ENCODE measurements around the gene BTBD9. TPM values are rescaled to one million over a fixed set of nuclear protein-coding genes. Genes with fewer than 3 reads are reported as not detected.

Gene BTBD9
- total RNA-seq, 1 experiment from 2014 or later, result 10.8 TPM

GRCh38 chr6:38687043-38687353 lies 47.3 kb upstream of the BTBD9 start:
- H3K4me2 ChIP-seq, result no peak overlapping the region
- ChIA-PET CTCF (no interaction called here), POLR2A (ENCODE audit: unreplicated experiment) (no interaction called here)
- H3K4me1 ChIP-seq (replicated peaks; ENCODE audit: insufficient read depth), result no peaks in the 10 kb centered on the region
- H3K27me3 ChIP-seq (ENCODE audit: insufficient read depth, low read depth), result no peaks in the 10 kb centered on the region
- H3K27ac ChIP-seq, result no peak overlapping the region
- H3K9me2 ChIP-seq (ENCODE audit: insufficient read depth), result no peaks in the 10 kb centered on the region
- no peak for TF ChIP-seq CTCF (conservative IDR thresholded peaks at IDR 0.05)
- no peak for TF ChIP-seq EZH2 (IDR thresholded peaks at IDR 0.05; ENCODE audit: low read depth)
- H3K79me2 ChIP-seq (ENCODE audit: low read depth), result peaks cover 44% of the 10 kb centered on the region
- no peak overlapping the region for H3K4me3 ChIP-seq
- peaks cover 29% of the 10 kb centered on the region for H4K20me1 ChIP-seq (ENCODE audit: insufficient read depth)
- no TSS peak for BruUV-seq (replicated peaks)
- H3F3A ChIP-seq (ENCODE audit: insufficient read depth, low read depth), result no peaks in the 10 kb centered on the region
- H2AFZ ChIP-seq, result no peak overlapping the region
- intact Hi-C loops (cut with micrococcal nuclease; ENCODE audit: unreplicated experiment), result no loop called here
- H3K9me3 ChIP-seq (ENCODE audit: insufficient read depth, low read depth), result no peaks in the 10 kb centered on the region
- peaks cover 23% of the 10 kb centered on the region; the same call in 1 of the 2 replicates for H3K36me3 ChIP-seq (ENCODE audit: low read depth)
- no peak for DNase-seq

GRCh38 chr6:38686270-38687042 lies 46.7 kb upstream of the BTBD9 start:
- POLR2A ChIA-PET (ENCODE audit: unreplicated experiment), result no interaction called here
- no peaks in the 10 kb centered on the region for H3K4me1 ChIP-seq (replicated peaks; ENCODE audit: insufficient read depth)
- no peaks in the 10 kb centered on the region for H3K9me2 ChIP-seq (ENCODE audit: insufficient read depth)
- H3K27ac ChIP-seq, result no peak overlapping the region
- no peak overlapping the region for H2AFZ ChIP-seq
- H3K4me3 ChIP-seq, result no peak overlapping the region
- intact Hi-C loops (cut with micrococcal nuclease; ENCODE audit: unreplicated experiment), result no loop called here
- no TSS peak for BruUV-seq (replicated peaks)
- H3K9me3 ChIP-seq (ENCODE audit: insufficient read depth, low read depth), result no peaks in the 10 kb centered on the region
- no peak for TF ChIP-seq EZH2 (IDR thresholded peaks at IDR 0.05; ENCODE audit: low read depth)
- no peak for TF ChIP-seq CTCF (conservative IDR thresholded peaks at IDR 0.05)
- no peaks in the 10 kb centered on the region for H3K27me3 ChIP-seq (ENCODE audit: insufficient read depth, low read depth)
- no peaks in the 10 kb centered on the region for H3F3A ChIP-seq (ENCODE audit: insufficient read depth, low read depth)
- CTCF ChIA-PET, result interaction anchor here (0.6 kb wide), 1 partner anchor 17 kb away, joined by 14 read pairs; no protein-coding TSS in a partner anchor
- H3K79me2 ChIP-seq (ENCODE audit: low read depth), result peaks cover 39% of the 10 kb centered on the region
- H4K20me1 ChIP-seq (ENCODE audit: insufficient read depth), result peaks cover 28% of the 10 kb centered on the region
- no peak overlapping the region for H3K4me2 ChIP-seq
- peaks cover 28% of the 10 kb centered on the region; the same call in 1 of the 2 replicates for H3K36me3 ChIP-seq (ENCODE audit: low read depth)
- DNase-seq, result no peak

GRCh38 chr6:38684904-38685303 lies 45.2 kb upstream of the BTBD9 start:
- no peak overlapping the region for H3K27ac ChIP-seq
- TF ChIP-seq CTCF (conservative IDR thresholded peaks at IDR 0.05), result no peak
- TF ChIP-seq EZH2 (IDR thresholded peaks at IDR 0.05; ENCODE audit: low read depth), result no peak
- DNase-seq, result no peak
- H3K79me2 ChIP-seq (ENCODE audit: low read depth), result peaks cover 26% of the 10 kb centered on the region
- CTCF ChIA-PET, result no interaction called here
- H2AFZ ChIP-seq, result no peak overlapping the region
- H4K20me1 ChIP-seq (ENCODE audit: insufficient read depth), result peaks cover 15% of the 10 kb centered on the region
- H3K36me3 ChIP-seq (ENCODE audit: low read depth), result peaks cover 25% of the 10 kb centered on the region; the same call in 1 of the 2 replicates
- no TSS peak for BruUV-seq (replicated peaks)
- H3K4me3 ChIP-seq, result no peak overlapping the region
- no peaks in the 10 kb centered on the region for H3K27me3 ChIP-seq (ENCODE audit: insufficient read depth, low read depth)
- H3K9me3 ChIP-seq (ENCODE audit: insufficient read depth, low read depth), result no peaks in the 10 kb centered on the region
- H3K9me2 ChIP-seq (ENCODE audit: insufficient read depth), result no peaks in the 10 kb centered on the region
- H3K4me2 ChIP-seq, result no peak overlapping the region
- no peaks in the 10 kb centered on the region for H3F3A ChIP-seq (ENCODE audit: insufficient read depth, low read depth)
- POLR2A ChIA-PET (ENCODE audit: unreplicated experiment), result interaction anchor here (0.8 kb wide), 1 partner anchor 91 kb away, joined by 11 read pairs; no protein-coding TSS in a partner anchor
- no peaks in the 10 kb centered on the region for H3K4me1 ChIP-seq (replicated peaks; ENCODE audit: insufficient read depth)
- intact Hi-C loops (cut with micrococcal nuclease; ENCODE audit: unreplicated experiment), result no loop called here

Measured in PC-9 (cell line).